HG03558 (cell line): ENCODE results near the gene CTIF.

Experiments
- ATAC-seq: cut with Tn5 transposase; IDR thresholded peaks from one replicate; pipeline ENCODE4 v1.9.1; 2021; ENCODE audit warnings: moderate number of reproducible peaks; ENCODE audit not compliant: unreplicated experiment; ENCODE audit errors: extremely low read depth

The CTIF gene

GRCh38 chr18:48757367-48757766 is 218.5 kb downstream of the CTIF start:
- ATAC-seq, result no peak

GRCh38 chr18:48757906-48758305 is 219.1 kb downstream of the CTIF start:
- ATAC-seq, result no peak

- ATAC-seq, result no peak
Observed at GRCh38 chr18:48761582-48761981, 222.8 kb downstream of the CTIF start.

- ATAC-seq, result no peak
Observed at GRCh38 chr18:48762022-48762421, 223.2 kb downstream of the CTIF start.

- no peak for ATAC-seq
Observed at GRCh38 chr18:48762836-48763718, 224.2 kb downstream of the CTIF start.

- no peak for ATAC-seq
Observed at GRCh38 chr18:48763719-48764100, 224.9 kb downstream of the CTIF start.

- no peak for ATAC-seq
Observed at GRCh38 chr18:48765053-48765452, 226.2 kb downstream of the CTIF start.

- no peak for ATAC-seq
Observed at GRCh38 chr18:48766026-48766425, 227.2 kb downstream of the CTIF start.

- ATAC-seq, result no peak
Observed at GRCh38 chr18:48766487-48766886, 227.7 kb downstream of the CTIF start.

GRCh38 chr18:48767090-48767690 is 228.4 kb downstream of the CTIF start:
- ATAC-seq, result no peak

GRCh38 chr18:48769006-48769636 is 230.3 kb downstream of the CTIF start:
- no peak for ATAC-seq

- ATAC-seq, result no peak
Observed at GRCh38 chr18:48770243-48770642, 231.4 kb downstream of the CTIF start.

GRCh38 chr18:48771641-48772375 is 233.0 kb downstream of the CTIF start:
- ATAC-seq, result no peak

- no peak for ATAC-seq
Observed at GRCh38 chr18:48772457-48772856, 233.6 kb downstream of the CTIF start.

- ATAC-seq, result no peak
Observed at GRCh38 chr18:48773821-48774220, 235.0 kb downstream of the CTIF start.

GRCh38 chr18:48774941-48775340 is 236.1 kb downstream of the CTIF start:
- ATAC-seq, result no peak

- no peak for ATAC-seq
Observed at GRCh38 chr18:48775372-48776155, 236.7 kb downstream of the CTIF start.

GRCh38 chr18:48776156-48776555 is 237.3 kb downstream of the CTIF start:
- no peak for ATAC-seq

GRCh38 chr18:48776641-48777025 is 237.8 kb downstream of the CTIF start:
- ATAC-seq, result no peak
